Posterior cingulate gyrus (tissue), 11 donors: ENCODE results near the gene ENG.
A peak's percentile ranks its signal among the peaks of the same experiment; 100 is the strongest.

Experiments used
- DNase-seq, 10 donors: peaks; one replicate each; pipeline versions ENCODE4 v3.0.0 to v3.0.0-alpha.2; 2020 to 2021; ENCODE audit warnings: mixed read lengths in 3 of 10
- intact Hi-C: fragments of 100-400 bp; cut with DNase I; formaldehyde crosslinking; loops from one replicate; pipeline ENCODE4 v1.15.1; 2023

Gene ENG

GRCh38 chr9:127867356-127868277 lies 13.2 kb upstream of the ENG start:
- intact Hi-C loops, result no loop called here
- DNase-seq, result peak in 1 of 10 donors; percentile 68

GRCh38 chr9:127866535-127866934 lies 12.1 kb upstream of the ENG start:
- intact Hi-C loops, result no loop called here
- peak in 1 of 10 donors; percentile 63 for DNase-seq

GRCh38 chr9:127865645-127866464 lies 11.4 kb upstream of the ENG start:
- DNase-seq, result peak in 1 of 10 donors; percentile 78
- intact Hi-C loops, result no loop called here

GRCh38 chr9:127863191-127863621 lies 8.7 kb upstream of the ENG start:
- intact Hi-C loops, result no loop called here
- no peak for DNase-seq

- peak in 4 of 10 donors; percentile 30 to 90 (median 36) for DNase-seq
- intact Hi-C loops, result no loop called here
Observed at GRCh38 chr9:127862075-127863011, 7.9 kb upstream of the ENG start.

- no peak for DNase-seq
- intact Hi-C loops, result no loop called here
Observed at GRCh38 chr9:127860779-127861178, 6.3 kb upstream of the ENG start.

- intact Hi-C loops, result no loop called here
- DNase-seq, result no peak
Observed at GRCh38 chr9:127860260-127860659, 5.8 kb upstream of the ENG start.

- intact Hi-C loops, result no loop called here
Observed at GRCh38 chr9:127858041-127858512, 3.6 kb upstream of the ENG start.

GRCh38 chr9:127857278-127857677 lies 2.8 kb upstream of the ENG start:
- intact Hi-C loops, result no loop called here
- no peak for DNase-seq

More at GRCh38 chr9:127858041-127858512, 3.6 kb upstream of the ENG start:
- DNase-seq, result no peak

GRCh38 chr9:127856729-127857116 lies 2.3 kb upstream of the ENG start:
- intact Hi-C loops, result no loop called here
- no peak for DNase-seq

GRCh38 chr9:127856094-127856728 lies 1.8 kb upstream of the ENG start:
- DNase-seq, result no peak
- intact Hi-C loops, result no loop called here

- intact Hi-C loops, result no loop called here
- no peak for DNase-seq
Observed at GRCh38 chr9:127855522-127855921, 1.1 kb upstream of the ENG start.

GRCh38 chr9:127854960-127855359 lies 502 bp upstream of the ENG start:
- no peak for DNase-seq
- intact Hi-C loops, result no loop called here

GRCh38 chr9:127853312-127854183 lies 910 bp downstream of the ENG start:
- intact Hi-C loops, result no loop called here
- no peak for DNase-seq

GRCh38 chr9:127852829-127853228 lies 1.6 kb downstream of the ENG start:
- no peak for DNase-seq
- intact Hi-C loops, result no loop called here

GRCh38 chr9:127850286-127850830 lies 4.1 kb downstream of the ENG start:
- intact Hi-C loops, result no loop called here
- DNase-seq, result no peak

GRCh38 chr9:127848756-127849504 lies 5.5 kb downstream of the ENG start:
- DNase-seq, result no peak
- intact Hi-C loops, result no loop called here
